NCI-H187 treated with DMSO at 0.1 percent for 48 hours (cell line): ENCODE measurements around the gene CMSS1.

ENCODE experiments used
- DNase-seq: peaks from one replicate; lab custom pipeline; 2025; lab: John Stamatoyannopoulos, UW

Gene CMSS1

GRCh38 chr3:99817437-99818240, at the start of gene CMSS1:
Gene CMSS1, plus strand, starts transcription at chr3:99817862.
- DNase-seq: peak; percentile 40

- DNase-seq: no peak
Measured at GRCh38 chr3:99768126-99768525, 49.5 kb upstream of the CMSS1 start.

GRCh38 chr3:99768808-99769501, 48.7 kb upstream of the CMSS1 start:
- DNase-seq: no peak

GRCh38 chr3:99772171-99772570, 45.5 kb upstream of the CMSS1 start:
- DNase-seq: no peak

- no peak for DNase-seq
Measured at GRCh38 chr3:99772671-99773070, 45.0 kb upstream of the CMSS1 start.

GRCh38 chr3:99774467-99774866, 43.2 kb upstream of the CMSS1 start:
- no peak for DNase-seq

- no peak for DNase-seq
Measured at GRCh38 chr3:99776516-99777209, 41.0 kb upstream of the CMSS1 start.

- DNase-seq: no peak
Measured at GRCh38 chr3:99777210-99777549, 40.5 kb upstream of the CMSS1 start.

GRCh38 chr3:99777708-99778107, 40.0 kb upstream of the CMSS1 start:
- DNase-seq: peak; percentile 8

- no peak for DNase-seq
Measured at GRCh38 chr3:99780749-99781148, 36.9 kb upstream of the CMSS1 start.

- DNase-seq: no peak
Measured at GRCh38 chr3:99781761-99782160, 35.9 kb upstream of the CMSS1 start.

- no peak for DNase-seq
Measured at GRCh38 chr3:99783011-99783573, 34.6 kb upstream of the CMSS1 start.

- DNase-seq: no peak
Measured at GRCh38 chr3:99789011-99789721, 28.5 kb upstream of the CMSS1 start.

- DNase-seq: no peak
Measured at GRCh38 chr3:99794485-99794884, 23.2 kb upstream of the CMSS1 start.

- DNase-seq: no peak
Measured at GRCh38 chr3:99795573-99795972, 22.1 kb upstream of the CMSS1 start.

- no peak for DNase-seq
Measured at GRCh38 chr3:99799422-99799821, 18.2 kb upstream of the CMSS1 start.

GRCh38 chr3:99803297-99803696, 14.4 kb upstream of the CMSS1 start:
- no peak for DNase-seq

- no peak for DNase-seq
Measured at GRCh38 chr3:99805160-99805559, 12.5 kb upstream of the CMSS1 start.

GRCh38 chr3:99808163-99808794, 9.4 kb upstream of the CMSS1 start:
- DNase-seq: no peak

- no peak for DNase-seq
Measured at GRCh38 chr3:99809565-99809964, 8.1 kb upstream of the CMSS1 start.

GRCh38 chr3:99810403-99810802, 7.3 kb upstream of the CMSS1 start:
- no peak for DNase-seq

GRCh38 chr3:99817047-99817436, 620 bp upstream of the CMSS1 start:
- DNase-seq: no peak
